ENCODE results near the gene N4BP2L1. TPM values are rescaled to one million over a fixed set of nuclear protein-coding genes. Genes with fewer than 3 reads are reported as not detected.

Gene N4BP2L1
- total and polyA plus RNA-seq, 7 donors, result 2.7 to 7.3 (median 3.4) TPM

DNA sequence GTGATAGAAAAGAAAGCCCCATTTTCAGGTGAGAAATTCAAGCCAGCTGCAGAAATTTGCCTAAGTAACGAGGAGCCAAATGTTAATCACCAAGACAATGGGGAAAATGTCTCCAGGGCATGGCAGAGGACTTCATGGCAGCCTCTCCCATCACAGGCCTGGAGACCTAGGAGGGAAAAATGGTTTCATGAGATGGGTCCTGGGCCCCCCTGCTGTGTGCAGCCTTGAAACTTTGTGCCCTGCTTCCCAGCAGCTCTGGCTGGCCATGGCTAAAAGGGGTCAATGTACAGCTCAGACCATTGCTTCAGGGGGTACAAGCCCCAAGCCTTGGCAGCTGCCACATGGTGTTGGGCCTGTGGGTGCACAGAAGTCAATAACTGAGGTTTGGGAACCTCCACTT, 9.9 kb downstream of the N4BP2L1 start:
- no peaks in the 10 kb centered on the region for H3K4me1 ChIP-seq
- ATAC-seq (no peak), DNase-seq (no peak)
- 91 to 95% (median 92%) methylated on average over 1 of the region's 1 CpG for WGBS, 3 donors
- intact Hi-C loops (cut with DNase I), result no loop called here
- no peaks in the 10 kb centered on the region for H3K36me3 ChIP-seq (ENCODE audit: insufficient read depth in 1 of 2, low read depth in 1 of 2)
- TF ChIP-seq, protein P1, sequence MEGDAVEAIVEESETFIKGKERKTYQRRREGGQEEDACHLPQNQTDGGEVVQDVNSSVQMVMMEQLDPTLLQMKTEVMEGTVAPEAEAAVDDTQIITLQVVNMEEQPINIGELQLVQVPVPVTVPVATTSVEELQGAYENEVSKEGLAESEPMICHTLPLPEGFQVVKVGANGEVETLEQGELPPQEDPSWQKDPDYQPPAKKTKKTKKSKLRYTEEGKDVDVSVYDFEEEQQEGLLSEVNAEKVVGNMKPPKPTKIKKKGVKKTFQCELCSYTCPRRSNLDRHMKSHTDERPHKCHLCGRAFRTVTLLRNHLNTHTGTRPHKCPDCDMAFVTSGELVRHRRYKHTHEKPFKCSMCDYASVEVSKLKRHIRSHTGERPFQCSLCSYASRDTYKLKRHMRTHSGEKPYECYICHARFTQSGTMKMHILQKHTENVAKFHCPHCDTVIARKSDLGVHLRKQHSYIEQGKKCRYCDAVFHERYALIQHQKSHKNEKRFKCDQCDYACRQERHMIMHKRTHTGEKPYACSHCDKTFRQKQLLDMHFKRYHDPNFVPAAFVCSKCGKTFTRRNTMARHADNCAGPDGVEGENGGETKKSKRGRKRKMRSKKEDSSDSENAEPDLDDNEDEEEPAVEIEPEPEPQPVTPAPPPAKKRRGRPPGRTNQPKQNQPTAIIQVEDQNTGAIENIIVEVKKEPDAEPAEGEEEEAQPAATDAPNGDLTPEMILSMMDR (IDR thresholded peaks at IDR 0.05), result no peak
- H3K27ac ChIP-seq, result no peak overlapping the region
- no peaks in the 10 kb centered on the region for H3K9me3 ChIP-seq
- H3K4me3 ChIP-seq, result no peak overlapping the region
- H3K27me3 ChIP-seq (ENCODE audit: insufficient read depth in 3 of 3, low read length in 2 of 3), result peaks cover 0 to 1% (median 0%) of the 10 kb centered on the region in 3 donors

DNA sequence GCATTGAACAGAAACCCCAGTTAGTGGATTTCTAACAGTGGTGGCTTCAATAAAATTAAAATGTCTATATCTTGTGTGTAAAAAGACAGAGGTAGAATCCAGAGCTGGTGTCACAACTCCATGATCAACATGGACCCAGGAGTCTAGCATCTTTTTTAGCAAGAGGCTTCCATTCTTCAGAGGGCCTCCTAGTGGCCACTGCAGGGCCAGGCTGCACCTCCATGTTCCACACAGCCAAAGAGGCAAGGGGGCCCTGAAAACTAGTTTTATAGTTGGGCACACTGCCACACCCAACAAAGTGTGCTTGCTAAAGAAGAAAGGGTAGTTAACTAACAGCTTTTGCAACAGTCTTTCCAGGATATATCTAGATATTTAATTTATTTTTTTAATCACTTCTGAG, 12.9 kb downstream of the N4BP2L1 start:
- no peaks in the 10 kb centered on the region for H3K27me3 ChIP-seq (ENCODE audit: insufficient read depth in 3 of 3, low read length in 2 of 3)
- ATAC-seq (no peak), DNase-seq (no peak)
- no peak overlapping the region for H3K4me3 ChIP-seq
- TF ChIP-seq, protein P1 (IDR thresholded peaks at IDR 0.05), result no peak
- no peak overlapping the region for H3K27ac ChIP-seq
- no peaks in the 10 kb centered on the region for H3K9me3 ChIP-seq
- H3K36me3 ChIP-seq (ENCODE audit: insufficient read depth in 1 of 2, low read depth in 1 of 2), result no peaks in the 10 kb centered on the region
- intact Hi-C loops (cut with DNase I), result no loop called here
- no peaks in the 10 kb centered on the region for H3K4me1 ChIP-seq

DNA sequence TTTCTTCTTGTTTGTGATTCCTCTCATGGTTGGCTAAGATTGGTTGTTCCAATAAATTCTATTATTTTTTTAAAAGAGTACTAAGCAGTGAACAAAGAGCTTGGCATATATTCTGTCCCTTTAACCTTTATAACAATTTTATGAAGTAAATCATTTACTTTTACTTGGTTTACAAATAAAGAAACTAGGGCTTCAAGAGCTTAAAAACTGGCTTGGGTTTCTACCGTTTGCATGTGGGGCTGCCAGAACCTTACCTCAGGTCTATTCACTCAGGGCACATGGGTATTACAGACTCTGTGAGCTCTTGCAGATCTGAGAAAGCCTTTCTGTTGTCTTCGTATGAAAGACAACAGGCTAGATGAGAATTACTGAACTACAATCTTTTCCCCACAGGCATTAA, 13.3 kb downstream of the N4BP2L1 start:
- Histone ChIP-seq H3K36me3 (ENCODE audit: insufficient read depth in 1 of 2, low read depth in 1 of 2) (no peaks in the 10 kb centered on the region), H3K9me3 (no peaks in the 10 kb centered on the region), H3K4me1 (no peaks in the 10 kb centered on the region), H3K27me3 (ENCODE audit: insufficient read depth in 3 of 3, low read length in 2 of 3) (no peaks in the 10 kb centered on the region), H3K4me3 (no peak overlapping the region), H3K27ac (no peak overlapping the region)
- WGBS, 3 donors, result 61 to 88% (median 71%) methylated on average over 2 of the region's 2 CpGs
- DNase-seq (no peak), ATAC-seq (no peak)
- TF ChIP-seq, protein P1 (IDR thresholded peaks at IDR 0.05), result no peak
- intact Hi-C loops (cut with DNase I), result no loop called here

DNA sequence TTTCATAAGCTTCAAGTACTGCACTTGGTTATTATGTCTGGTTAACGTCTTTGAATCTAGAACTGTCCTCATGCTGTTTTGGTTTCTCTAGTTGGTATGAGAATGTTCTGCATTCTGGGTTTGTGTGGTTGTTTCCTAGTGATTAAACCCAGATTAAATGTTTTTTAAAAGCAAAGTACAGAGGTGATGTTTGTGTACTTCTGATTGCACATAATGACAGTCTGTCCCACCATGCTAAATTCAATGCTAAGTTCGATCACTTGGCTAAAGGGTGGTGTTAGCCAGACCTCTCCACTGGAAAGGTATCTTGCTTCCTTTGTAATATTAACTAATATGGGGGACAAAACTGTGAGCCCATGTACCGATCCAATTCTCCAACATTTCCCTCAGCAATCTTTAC, 14.6 kb downstream of the N4BP2L1 start:
- no peaks in the 10 kb centered on the region for H3K9me3 ChIP-seq
- no peaks in the 10 kb centered on the region for H3K36me3 ChIP-seq (ENCODE audit: insufficient read depth in 1 of 2, low read depth in 1 of 2)
- no peak overlapping the region for H3K4me3 ChIP-seq
- intact Hi-C loops (cut with DNase I), result no loop called here
- DNase-seq (no peak), ATAC-seq (no peak)
- H3K27ac ChIP-seq, result no peak overlapping the region
- 96 to 99% (median 98%) methylated on average over 3 of the region's 3 CpGs for WGBS, 3 donors
- TF ChIP-seq, protein P1 (IDR thresholded peaks at IDR 0.05), result no peak
- no peaks in the 10 kb centered on the region for H3K27me3 ChIP-seq (ENCODE audit: insufficient read depth in 3 of 3, low read length in 2 of 3)
- H3K4me1 ChIP-seq, result no peaks in the 10 kb centered on the region

Measured in psoas muscle (tissue), 8 donors.